ENCODE measurements around the gene MUC20. TPM values are rescaled to one million over a fixed set of nuclear protein-coding genes. Genes with fewer than 3 reads are reported as not detected.

MUC20 gene
- total RNA-seq, 1 experiment from 2014 or later = 176 TPM

DNA sequence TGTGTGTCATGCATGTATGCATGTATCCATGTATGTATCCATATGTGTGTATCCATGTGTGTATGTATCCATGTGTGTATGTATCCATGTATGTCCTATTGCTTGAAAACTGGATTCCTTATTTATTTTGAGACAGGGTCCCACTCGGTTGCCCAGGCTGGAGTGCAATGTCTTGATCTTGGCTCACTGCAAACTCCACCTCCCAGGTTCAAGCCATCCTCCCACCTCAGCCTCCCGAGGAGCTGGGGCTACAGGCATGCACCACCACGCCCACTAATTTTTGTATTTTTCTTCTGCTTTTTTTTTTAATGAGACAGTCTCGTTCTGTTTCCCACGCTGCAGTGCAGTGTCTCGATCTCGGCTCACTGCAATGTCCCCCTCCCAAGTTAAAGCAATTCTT lies 34.1 kb downstream of the MUC20 start:
- Histone ChIP-seq H3K4me3 (no peak overlapping the region), H4K20me1 (ENCODE audit: insufficient read depth) (no peaks in the 10 kb centered on the region), H3K4me2 (no peak overlapping the region), H3K79me2 (ENCODE audit: low read depth) (no peaks in the 10 kb centered on the region), H3K9me2 (ENCODE audit: insufficient read depth) (no peaks in the 10 kb centered on the region), H3F3A (ENCODE audit: insufficient read depth, low read depth) (peaks cover 12% of the 10 kb centered on the region; the same call in 1 of the 2 replicates), H3K4me1 (replicated peaks; ENCODE audit: insufficient read depth) (peaks cover 15% of the 10 kb centered on the region), H3K27me3 (ENCODE audit: insufficient read depth, low read depth) (no peaks in the 10 kb centered on the region), H3K27ac (no peak overlapping the region), H3K36me3 (ENCODE audit: low read depth) (no peaks in the 10 kb centered on the region), H3K9me3 (ENCODE audit: insufficient read depth, low read depth) (no peaks in the 10 kb centered on the region), H2AFZ (no peak overlapping the region)
- TF ChIP-seq EZH2 (IDR thresholded peaks at IDR 0.05; ENCODE audit: low read depth) = no peak
- ChIA-PET CTCF (interaction anchor here (0.6 kb wide), 1 partner anchor 96 kb away, joined by 7 read pairs; no protein-coding TSS in a partner anchor), POLR2A (ENCODE audit: unreplicated experiment) (no interaction called here)
- intact Hi-C loops (cut with micrococcal nuclease; ENCODE audit: unreplicated experiment) = no loop called here
- no TSS peak for BruUV-seq (replicated peaks)
- DNase-seq = no peak

DNA sequence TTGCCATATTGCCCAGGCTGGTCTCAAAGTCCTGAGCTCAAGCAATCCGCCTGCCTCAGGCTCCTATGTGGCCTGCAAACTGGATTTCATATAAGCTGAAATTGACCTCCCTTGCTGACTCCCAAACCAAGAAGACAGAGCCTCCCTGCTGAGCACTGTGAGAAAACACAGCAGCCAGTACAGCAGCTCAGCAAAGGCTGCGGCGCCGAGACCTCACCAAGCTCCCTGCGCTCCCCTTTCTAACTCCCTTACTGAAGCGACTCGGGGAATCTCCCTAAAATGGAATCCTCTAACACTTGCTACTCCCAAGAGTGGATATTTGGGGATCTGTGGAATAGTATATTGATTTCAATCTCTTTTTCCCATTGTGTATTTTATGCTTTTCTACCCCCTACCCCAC lies 34.6 kb downstream of the MUC20 start:
- Histone ChIP-seq H3K79me2 (ENCODE audit: low read depth) (no peaks in the 10 kb centered on the region), H3K4me2 (no peak overlapping the region), H3K27me3 (ENCODE audit: insufficient read depth, low read depth) (no peaks in the 10 kb centered on the region), H3K9me3 (ENCODE audit: insufficient read depth, low read depth) (no peaks in the 10 kb centered on the region), H3K9me2 (ENCODE audit: insufficient read depth) (no peaks in the 10 kb centered on the region), H3K4me1 (replicated peaks; ENCODE audit: insufficient read depth) (peaks cover 15% of the 10 kb centered on the region), H2AFZ (no peak overlapping the region), H3K27ac (no peak overlapping the region), H3K36me3 (ENCODE audit: low read depth) (no peaks in the 10 kb centered on the region), H3F3A (ENCODE audit: insufficient read depth, low read depth) (peaks cover 12% of the 10 kb centered on the region; the same call in 1 of the 2 replicates), H3K4me3 (no peak overlapping the region), H4K20me1 (ENCODE audit: insufficient read depth) (no peaks in the 10 kb centered on the region)
- no peak for DNase-seq
- intact Hi-C loops (cut with micrococcal nuclease; ENCODE audit: unreplicated experiment) = no loop called here
- ChIA-PET CTCF (interaction anchor here (0.6 kb wide), 1 partner anchor 95 kb away, joined by 7 read pairs; no protein-coding TSS in a partner anchor), POLR2A (ENCODE audit: unreplicated experiment) (no interaction called here)
- no TSS peak for BruUV-seq (replicated peaks)
- TF ChIP-seq EZH2 (IDR thresholded peaks at IDR 0.05; ENCODE audit: low read depth) (no peak), CTCF (conservative IDR thresholded peaks at IDR 0.05) (no peak)

- Histone ChIP-seq H3F3A (ENCODE audit: insufficient read depth, low read depth) (peaks cover 12% of the 10 kb centered on the region; the same call in 1 of the 2 replicates), H3K79me2 (ENCODE audit: low read depth) (no peaks in the 10 kb centered on the region), H3K27ac (no peak overlapping the region), H4K20me1 (ENCODE audit: insufficient read depth) (no peaks in the 10 kb centered on the region), H3K4me3 (no peak overlapping the region), H3K9me3 (ENCODE audit: insufficient read depth, low read depth) (no peaks in the 10 kb centered on the region), H3K4me2 (no peak overlapping the region), H3K27me3 (ENCODE audit: insufficient read depth, low read depth) (no peaks in the 10 kb centered on the region), H3K4me1 (replicated peaks; ENCODE audit: insufficient read depth) (peaks cover 15% of the 10 kb centered on the region), H3K36me3 (ENCODE audit: low read depth) (no peaks in the 10 kb centered on the region), H2AFZ (no peak overlapping the region), H3K9me2 (ENCODE audit: insufficient read depth) (no peaks in the 10 kb centered on the region)
- TF ChIP-seq CTCF (conservative IDR thresholded peaks at IDR 0.05) (no peak), EZH2 (IDR thresholded peaks at IDR 0.05; ENCODE audit: low read depth) (no peak)
- no peak for DNase-seq
- intact Hi-C loops (cut with micrococcal nuclease; ENCODE audit: unreplicated experiment) = no loop called here
- POLR2A ChIA-PET (ENCODE audit: unreplicated experiment) = no interaction called here
- BruUV-seq (replicated peaks) = no TSS peak
- CTCF ChIA-PET = no interaction called here
Measured at GRCh38 chr3:195755791-195756676, 35.3 kb downstream of the MUC20 start.
